IMR-90 (cell line): ENCODE data around the gene OPCML. TPM values are rescaled to one million over a fixed set of nuclear protein-coding genes. Genes with fewer than 3 reads are reported as not detected.

ENCODE experiments used
- ATAC-seq: fragments of 200-7000 bp; cut with Tn5 transposase; 2 replicates; pipeline ENCODE4 v1.9.1; 2020; ENCODE audit warnings: low read depth, mild to moderate bottlenecking, moderate library complexity
- BruUV-seq: library from RNA; stranded (reverse); fragments of 400-500 nt; replicated peaks from 2 replicates; lab custom pipeline; 2021; lab: Mats Ljungman, UMichigan
- CTCF ChIA-PET: fragments of 300-600 bp; formaldehyde crosslinking; extraction: SDS; loops from one replicate; lab custom pipeline; 2021; ENCODE audit warnings: antibody characterized with exemption; lab: Yijun Ruan, JAX
- POLR2A ChIA-PET: fragments of 300-600 bp; sonication (Branson Sonifier 250); formaldehyde crosslinking; loops from one replicate; lab custom pipeline; 2022; ENCODE audit warnings: antibody characterized with exemption; ENCODE audit not compliant: unreplicated experiment; lab: Charles Lee
- DNase-seq: peaks from one replicate; pipeline ENCODE4 v3.0.0; 2013
- H2AFZ ChIP-seq: replicated peaks from 2 replicates; pipeline ENCODE3; 2013; ENCODE audit warnings: low read length, mild to moderate bottlenecking; ENCODE audit not compliant: poor library complexity
- H2AK5ac ChIP-seq: 2 replicates; pipeline ENCODE4 v1.6.1; 2013; ENCODE audit warnings: low read depth, low read length, inconsistent platforms
- H2AK9ac ChIP-seq: replicated peaks from 2 replicates; pipeline ENCODE3; 2013; ENCODE audit warnings: mild to moderate bottlenecking, low read depth, low read length, moderate library complexity; ENCODE audit not compliant: poor library complexity
- H2BK120ac ChIP-seq: 2 replicates; pipeline ENCODE4 v1.6.1; 2013; ENCODE audit warnings: low read depth, low read length, inconsistent platforms
- H2BK15ac ChIP-seq: 3 replicates; pipeline ENCODE4 v1.6.1; 2013; ENCODE audit warnings: low read depth, low read length, inconsistent platforms
- H2BK20ac ChIP-seq: 2 replicates; pipeline ENCODE4 v1.6.1; 2013; ENCODE audit warnings: low read depth, mild to moderate bottlenecking, inconsistent platforms, low read length, moderate library complexity
- H2BK5ac ChIP-seq: 2 replicates; pipeline ENCODE4 v1.6.1; 2013; ENCODE audit warnings: mild to moderate bottlenecking, low read depth, low read length, inconsistent platforms; ENCODE audit not compliant: poor library complexity, severe bottlenecking
- H3K14ac ChIP-seq: replicated peaks from 2 replicates; pipeline ENCODE4 v1.6.1; 2013; ENCODE audit warnings: low read depth, low read length, inconsistent platforms
- H3K18ac ChIP-seq: 2 replicates; pipeline ENCODE4 v1.6.1; 2013; ENCODE audit warnings: low read depth, low read length, control low read depth
- H3K23ac ChIP-seq: 2 replicates; pipeline ENCODE4 v1.6.1; 2013; ENCODE audit warnings: low read depth, low read length, inconsistent platforms
- H3K27ac ChIP-seq: 2 replicates; pipeline ENCODE4 v1.5.1; 2013; ENCODE audit warnings: mild to moderate bottlenecking, control low read depth, low read length; ENCODE audit not compliant: insufficient read depth
- H3K27me3 ChIP-seq: 2 replicates; pipeline ENCODE4 v1.6.1; 2013; ENCODE audit warnings: low read length; ENCODE audit not compliant: control insufficient read depth, insufficient read depth
- H3K36me3 ChIP-seq: 2 replicates; pipeline ENCODE4 v1.6.1; 2013; ENCODE audit warnings: low read length, mixed read lengths; ENCODE audit not compliant: control insufficient read depth, insufficient read depth
- H3K4ac ChIP-seq: 2 replicates; pipeline ENCODE4 v1.6.1; 2013; ENCODE audit warnings: low read depth, low read length, inconsistent platforms
- H3K4me1 ChIP-seq: 2 replicates; pipeline ENCODE4 v1.6.1; 2013; ENCODE audit warnings: low read length, mixed read lengths; ENCODE audit not compliant: control insufficient read depth, insufficient read depth
- H3K4me2 ChIP-seq: 2 replicates; pipeline ENCODE4 v1.6.1; 2013; ENCODE audit warnings: low read depth, mild to moderate bottlenecking, control low read depth, low read length, moderate library complexity
- H3K4me3 ChIP-seq: 2 replicates; pipeline ENCODE4 v1.5.1; 2013; ENCODE audit warnings: low read depth, mild to moderate bottlenecking, control low read depth, low read length, moderate library complexity; ENCODE audit not compliant: insufficient read depth
- H3K56ac ChIP-seq: 2 replicates; pipeline ENCODE4 v1.6.1; 2013; ENCODE audit warnings: low read length, inconsistent platforms; ENCODE audit not compliant: insufficient read depth; ENCODE audit errors: extremely low read depth
- H3K79me1 ChIP-seq, 2 experiments: 2 replicates each; pipeline ENCODE4 v1.6.1; 2013; ENCODE audit warnings: low read length in 2 of 2, inconsistent platforms in 1 of 2, low read depth in 1 of 2
- H3K9ac ChIP-seq: 2 replicates; pipeline ENCODE4 v1.6.1; 2013; ENCODE audit warnings: low read depth, low read length, control low read depth
- H3K9me1 ChIP-seq: 2 replicates; pipeline ENCODE4 v1.6.1; 2013; ENCODE audit warnings: low read length, inconsistent platforms; ENCODE audit not compliant: insufficient read depth
- H3K9me3 ChIP-seq: 2 replicates; pipeline ENCODE4 v1.6.1; 2013; ENCODE audit warnings: low read length; ENCODE audit not compliant: control insufficient read depth, insufficient read depth
- H4K20me1 ChIP-seq: 2 replicates; pipeline ENCODE4 v1.6.1; 2013; ENCODE audit warnings: low read length, inconsistent platforms; ENCODE audit not compliant: insufficient read depth
- H4K5ac ChIP-seq: 2 replicates; pipeline ENCODE4 v1.6.1; 2013; ENCODE audit warnings: mild to moderate bottlenecking, low read depth, low read length, control low read depth
- H4K8ac ChIP-seq, 2 experiments: 2 replicates each; pipeline ENCODE4 v1.6.1; 2013; ENCODE audit warnings: low read depth in 2 of 2, low read length in 2 of 2, control low read depth in 1 of 2, inconsistent platforms in 1 of 2
- H4K91ac ChIP-seq: 2 replicates; pipeline ENCODE4 v1.6.1; 2013; ENCODE audit warnings: low read depth, low read length, inconsistent platforms; ENCODE audit not compliant: insufficient read depth
- CHD1 ChIP-seq: IDR thresholded peaks from 2 replicates; pipeline ENCODE4 v1.6.1; 2012; ENCODE audit warnings: low read depth, low read length, improper control_type of control experiment
- CTCF ChIP-seq: conservative IDR thresholded peaks from 2 replicates; pipeline ENCODE4 v1.5.1; 2012; ENCODE audit warnings: mild to moderate bottlenecking, low read depth, low read length, improper control_type of control experiment
- FOS ChIP-seq: fragments of 150-350 bp; IDR thresholded peaks from 2 replicates; pipeline ENCODE4 v1.6.1; 2016; ENCODE audit warnings: low read depth, low read length
- MXI1 ChIP-seq: IDR thresholded peaks from 2 replicates; pipeline ENCODE4 v1.6.1; 2012; ENCODE audit warnings: low read depth, mild to moderate bottlenecking, low read length, moderate library complexity, borderline replicate concordance
- RCOR1 ChIP-seq: IDR thresholded peaks from 2 replicates; pipeline ENCODE4 v1.6.1; 2012; ENCODE audit warnings: mild to moderate bottlenecking, low read length, improper control_type of control experiment; ENCODE audit not compliant: insufficient replicate concordance
- SMC3 ChIP-seq: fragments of 150-350 bp; IDR thresholded peaks from 2 replicates; pipeline ENCODE4 v1.6.1; 2016; ENCODE audit warnings: low read depth, mild to moderate bottlenecking, antibody characterized with exemption, low read length, moderate library complexity
- USF2 ChIP-seq: fragments of 150-350 bp; IDR thresholded peaks from 2 replicates; pipeline ENCODE4 v1.6.1; 2017; ENCODE audit warnings: mild to moderate bottlenecking, antibody characterized with exemption, low read length, low read depth
- WGBS, 2 experiments: methylation state at CpG; one replicate each; pipeline versions ENCODE4 v1.1.5 to v1.1.7; 2013; ENCODE audit warnings: missing lambda C conversion rate in 2 of 2; ENCODE audit not compliant: insufficient read length in 1 of 2; ENCODE audit errors: extremely low coverage in 2 of 2; 5-methylcytosine and 5-hydroxymethylcytosine counted together
- dilution Hi-C: fragments of 300-500 bp; cut with HindIII; formaldehyde crosslinking; loops from one replicate; pipeline ENCODE4 v1.14.3; 2018; ENCODE audit warnings: low sequenced_read_pairs; ENCODE audit not compliant: unreplicated experiment
- in situ Hi-C: fragments of 300-500 bp; cut with MboI; formaldehyde crosslinking; loops from 3 replicates; pipeline ENCODE4 v1.14.3; 2019; ENCODE audit warnings: low sequenced_read_pairs, inconsistent platforms, mixed read lengths
- intact Hi-C: fragments of 100-400 bp; cut with micrococcal nuclease; formaldehyde crosslinking; loops from 2 replicates; pipeline ENCODE4 v1.10.0; 2022
- polyA plus RNA-seq, 3 experiments: library from polyadenylated mRNA; depleted of rRNA; stranded (reverse); fragments of >200 nt; gene quantifications; 2 replicates each; pipeline ENCODE4 v1.2.3, GENCODE V29; 2012; ENCODE audit warnings: low replicate concordance in 1 of 3
- total RNA-seq: library from RNA; depleted of rRNA; stranded (reverse); fragments of >200 nt; gene quantifications from 2 replicates; pipeline ENCODE4 v1.2.3, GENCODE V29; 2012

The OPCML gene
- total and polyA plus RNA-seq, 2 of the 4 experiments (the other 2 are of a cell fraction): under 0.01 to 2.6 TPM

GRCh38 chr11:132681971-132682370, 850.3 kb downstream of the OPCML start:
- Histone ChIP-seq H3K4me1 (no peaks in the 10 kb centered on the region), H3K56ac (no peak overlapping the region), H4K8ac (no peak overlapping the region), H2BK120ac (no peak overlapping the region), H2BK15ac (no peak overlapping the region), H3K14ac (no peak overlapping the region), H3K4me2 (no peak overlapping the region), H4K5ac (no peak overlapping the region), H2AK5ac (no peak overlapping the region), H3K4me3 (no peak overlapping the region), H3K23ac (no peak overlapping the region), H3K9me3 (no peaks in the 10 kb centered on the region), H2AK9ac (no peak overlapping the region), H3K79me1 (no peaks in the 10 kb centered on the region), H3K4ac (no peak overlapping the region), H2AFZ (no peak overlapping the region), H4K91ac (no peak overlapping the region), H3K27ac (no peak overlapping the region), H4K20me1 (no peaks in the 10 kb centered on the region), H3K18ac (no peak overlapping the region), H2BK5ac (no peak overlapping the region), H3K9ac (no peak overlapping the region), H3K9me1 (no peaks in the 10 kb centered on the region), H3K27me3 (no peaks in the 10 kb centered on the region), H3K36me3 (no peaks in the 10 kb centered on the region), H2BK20ac (no peak overlapping the region)
- BruUV-seq: no TSS peak
- TF ChIP-seq MXI1 (no peak), CTCF (no peak), USF2 (no peak), CHD1 (no peak), SMC3 (no peak), FOS (no peak), RCOR1 (no peak)
- no peak for ATAC-seq
- intact Hi-C loops (no loop called here), in situ Hi-C loops (no loop called here), dilution Hi-C loops (no loop called here)
- POLR2A ChIA-PET: no interaction called here
- CTCF ChIA-PET: no interaction called here
- WGBS, 2 experiments: no CpG with 5 or more reads among the region's 7 CpGs
- no peak for DNase-seq
